IPS DF 4.7 (cell line): ENCODE measurements around the gene ZBTB20.

Source experiments
- DNase-seq: peaks from one replicate; pipeline ENCODE4 v3.0.0-alpha.2; 2013; ENCODE audit warnings: low spot score; ENCODE audit errors: extremely low read depth

ZBTB20 gene

GRCh38 chr3:115022199-115022598 lies 124.9 kb downstream of the ZBTB20 start:
- no peak for DNase-seq

GRCh38 chr3:115021061-115021460 lies 126.0 kb downstream of the ZBTB20 start:
- no peak for DNase-seq

GRCh38 chr3:115019900-115020299 lies 127.2 kb downstream of the ZBTB20 start:
- DNase-seq, result no peak

GRCh38 chr3:115018694-115019093 lies 128.4 kb downstream of the ZBTB20 start:
- no peak for DNase-seq

GRCh38 chr3:115007966-115008365 lies 139.1 kb downstream of the ZBTB20 start:
- DNase-seq, result no peak

- no peak for DNase-seq
These were observed 142.6 kb downstream of the ZBTB20 start for GRCh38 chr3:115004201-115005140.

- no peak for DNase-seq
These were observed 148.0 kb downstream of the ZBTB20 start for GRCh38 chr3:114998971-114999579.

GRCh38 chr3:114994554-114995341 lies 152.3 kb downstream of the ZBTB20 start:
- no peak for DNase-seq

GRCh38 chr3:114985776-114986175 lies 161.3 kb downstream of the ZBTB20 start:
- DNase-seq, result no peak

GRCh38 chr3:114983248-114983647 lies 163.8 kb downstream of the ZBTB20 start:
- no peak for DNase-seq

- DNase-seq, result no peak
These were observed 172.7 kb downstream of the ZBTB20 start for GRCh38 chr3:114974387-114974786.

- no peak for DNase-seq
These were observed 173.6 kb downstream of the ZBTB20 start for GRCh38 chr3:114973536-114973935.

- no peak for DNase-seq
These were observed 179.9 kb downstream of the ZBTB20 start for GRCh38 chr3:114967168-114967567.

GRCh38 chr3:114962189-114962588 lies 184.9 kb downstream of the ZBTB20 start:
- DNase-seq, result no peak

- DNase-seq, result no peak
These were observed 188.2 kb downstream of the ZBTB20 start for GRCh38 chr3:114958930-114959329.

GRCh38 chr3:114953800-114954199 lies 193.3 kb downstream of the ZBTB20 start:
- DNase-seq, result no peak

GRCh38 chr3:114953215-114953799 lies 193.8 kb downstream of the ZBTB20 start:
- DNase-seq, result no peak

- no peak for DNase-seq
These were observed 204.3 kb downstream of the ZBTB20 start for GRCh38 chr3:114942773-114943172.

GRCh38 chr3:114941626-114942309 lies 205.3 kb downstream of the ZBTB20 start:
- no peak for DNase-seq

GRCh38 chr3:114939920-114940319 lies 207.2 kb downstream of the ZBTB20 start:
- no peak for DNase-seq

- no peak for DNase-seq
These were observed 213.7 kb downstream of the ZBTB20 start for GRCh38 chr3:114933407-114933806.
